BLaER1 (cell line): Measurements from ENCODE around the gene FKBP1B.

Experiments
- H3K27ac ChIP-seq: shearing (Covaris generic); formaldehyde crosslinking; 2 replicates; pipeline ENCODE4 v1.8.1; 2022
- H3K27me3 ChIP-seq: shearing (Covaris generic); formaldehyde crosslinking; 2 replicates; pipeline ENCODE4 v1.8.1; 2022
- H3K36me3 ChIP-seq: shearing (Covaris generic); formaldehyde crosslinking; 2 replicates; pipeline ENCODE4 v1.8.1; 2022
- H3K4me1 ChIP-seq: shearing (Covaris generic); formaldehyde crosslinking; 2 replicates; pipeline ENCODE4 v1.8.1; 2022
- H3K4me2 ChIP-seq: shearing (Covaris generic); formaldehyde crosslinking; 2 replicates; pipeline ENCODE4 v1.8.1; 2022
- H3K4me3 ChIP-seq: shearing (Covaris generic); formaldehyde crosslinking; 2 replicates; pipeline ENCODE4 v1.8.1; 2022
- H3K9ac ChIP-seq: shearing (Covaris generic); formaldehyde crosslinking; 2 replicates; pipeline ENCODE4 v1.8.1; 2022
- H3K9me3 ChIP-seq: shearing (Covaris generic); formaldehyde crosslinking; 2 replicates; pipeline ENCODE4 v1.8.1; 2022
- H4K20me1 ChIP-seq: shearing (Covaris generic); formaldehyde crosslinking; 2 replicates; pipeline ENCODE4 v1.8.1; 2022
- Cebpa-rat ChIP-seq: shearing (Covaris generic); IDR thresholded peaks from 2 replicates; pipeline ENCODE4 v1.8.1; 2022

FKBP1B gene

GRCh38 chr2:24058564-24059271 is 9.2 kb downstream of the FKBP1B start:
- Histone ChIP-seq H3K36me3 (no peaks in the 10 kb centered on the region), H3K4me2 (no peak overlapping the region), H4K20me1 (no peaks in the 10 kb centered on the region), H3K27me3 (no peaks in the 10 kb centered on the region), H3K4me1 (no peaks in the 10 kb centered on the region), H3K9me3 (peaks cover 5% of the 10 kb centered on the region; the same call in 1 of the 2 replicates), H3K27ac (no peak overlapping the region), H3K4me3 (no peak overlapping the region), H3K9ac (no peak overlapping the region)
- no peak for TF ChIP-seq Cebpa-rat

DNA sequence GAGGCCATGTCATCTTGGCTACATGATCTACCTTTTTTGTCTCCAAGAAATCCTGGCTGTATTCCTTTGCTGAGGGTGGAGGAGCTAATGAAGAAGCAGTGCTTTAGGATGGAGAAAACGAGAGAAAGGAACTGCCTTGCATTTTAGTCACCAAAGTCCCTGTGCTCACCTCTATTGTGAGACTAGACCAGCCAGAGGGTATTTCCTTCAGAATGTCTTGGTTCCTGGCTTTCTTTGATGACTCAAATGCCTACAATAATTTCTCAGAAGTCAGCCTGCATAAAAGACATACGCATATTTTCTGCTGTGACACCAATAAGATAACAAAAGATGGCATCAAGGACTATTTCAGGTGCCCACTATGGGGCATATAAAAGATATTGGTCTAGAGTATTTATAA is 15.8 kb downstream of the FKBP1B start:
- Histone ChIP-seq H3K4me3 (no peak overlapping the region), H3K9ac (no peak overlapping the region), H3K4me1 (0 out of 2 replicates have a peak, but pooled peaks cover 5% of the 10 kb centered on the region)

GRCh38 chr2:24072259-24072658 is 22.7 kb downstream of the FKBP1B start:
- Histone ChIP-seq H3K36me3 (peaks cover 68% of the 10 kb centered on the region), H3K4me1 (peaks cover 19% of the 10 kb centered on the region), H3K27me3 (no peaks in the 10 kb centered on the region), H3K4me2 (no peak overlapping the region), H3K9me3 (no peaks in the 10 kb centered on the region), H3K9ac (no peak overlapping the region), H3K4me3 (no peak overlapping the region), H4K20me1 (peaks cover 62% of the 10 kb centered on the region), H3K27ac (no peak overlapping the region)
- no peak for TF ChIP-seq Cebpa-rat

More for the DNA sequence above, 15.8 kb downstream of the FKBP1B start:
- Histone ChIP-seq H3K27me3 (no peaks in the 10 kb centered on the region), H3K4me2 (no peak overlapping the region), H3K27ac (no peak overlapping the region), H4K20me1 (peaks cover 18% of the 10 kb centered on the region), H3K36me3 (peaks cover 52% of the 10 kb centered on the region), H3K9me3 (no peaks in the 10 kb centered on the region)
- no peak for TF ChIP-seq Cebpa-rat

GRCh38 chr2:24073816-24074215 is 24.3 kb downstream of the FKBP1B start:
- Histone ChIP-seq H3K27ac (no peak overlapping the region), H3K4me1 (peaks cover 35% of the 10 kb centered on the region), H3K4me3 (no peak overlapping the region), H3K9me3 (no peaks in the 10 kb centered on the region), H3K4me2 (no peak overlapping the region), H3K27me3 (no peaks in the 10 kb centered on the region), H4K20me1 (peaks cover 57% of the 10 kb centered on the region), H3K9ac (no peak overlapping the region), H3K36me3 (peaks cover 52% of the 10 kb centered on the region)
- TF ChIP-seq Cebpa-rat, result no peak

DNA sequence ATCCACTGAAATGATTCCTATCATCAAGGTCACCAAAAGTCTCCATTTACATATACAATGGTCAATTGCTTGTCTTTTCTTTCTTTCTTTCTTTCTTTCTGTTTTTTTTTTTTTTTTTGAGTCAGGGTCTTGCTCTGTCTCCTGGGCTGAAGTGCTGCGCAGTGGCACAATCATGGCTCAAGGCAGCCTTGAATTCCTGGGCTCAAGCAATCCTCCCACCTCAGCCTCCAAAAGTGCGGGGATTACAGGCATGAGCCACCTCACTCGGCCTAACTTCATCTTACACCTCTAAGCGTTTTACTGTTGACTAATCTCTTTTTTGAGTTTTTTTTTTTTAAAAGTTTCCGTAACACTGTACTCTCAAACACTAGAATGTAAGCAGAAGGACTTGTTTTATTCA is 25.7 kb downstream of the FKBP1B start:
- Histone ChIP-seq H4K20me1 (peaks cover 44% of the 10 kb centered on the region), H3K27me3 (no peaks in the 10 kb centered on the region), H3K9me3 (no peaks in the 10 kb centered on the region), H3K4me2 (peak overlapping the region; percentile 73), H3K4me1 (peaks cover 30% of the 10 kb centered on the region), H3K4me3 (peak overlapping the region; percentile 84), H3K9ac (peak overlapping the region; percentile 88), H3K27ac (no peak overlapping the region), H3K36me3 (peaks cover 47% of the 10 kb centered on the region)
- no peak for TF ChIP-seq Cebpa-rat

- H3K27me3 ChIP-seq, result no peaks in the 10 kb centered on the region
- peaks cover 36% of the 10 kb centered on the region for H4K20me1 ChIP-seq
- peaks cover 46% of the 10 kb centered on the region for H3K36me3 ChIP-seq
Measured at GRCh38 chr2:24075915-24076848, 26.6 kb downstream of the FKBP1B start, which contains the start of gene SF3B6. SF3B6 (minus strand) TSS chr2:24076326; CDS start chr2:24076229, 97 bp downstream.

DNA sequence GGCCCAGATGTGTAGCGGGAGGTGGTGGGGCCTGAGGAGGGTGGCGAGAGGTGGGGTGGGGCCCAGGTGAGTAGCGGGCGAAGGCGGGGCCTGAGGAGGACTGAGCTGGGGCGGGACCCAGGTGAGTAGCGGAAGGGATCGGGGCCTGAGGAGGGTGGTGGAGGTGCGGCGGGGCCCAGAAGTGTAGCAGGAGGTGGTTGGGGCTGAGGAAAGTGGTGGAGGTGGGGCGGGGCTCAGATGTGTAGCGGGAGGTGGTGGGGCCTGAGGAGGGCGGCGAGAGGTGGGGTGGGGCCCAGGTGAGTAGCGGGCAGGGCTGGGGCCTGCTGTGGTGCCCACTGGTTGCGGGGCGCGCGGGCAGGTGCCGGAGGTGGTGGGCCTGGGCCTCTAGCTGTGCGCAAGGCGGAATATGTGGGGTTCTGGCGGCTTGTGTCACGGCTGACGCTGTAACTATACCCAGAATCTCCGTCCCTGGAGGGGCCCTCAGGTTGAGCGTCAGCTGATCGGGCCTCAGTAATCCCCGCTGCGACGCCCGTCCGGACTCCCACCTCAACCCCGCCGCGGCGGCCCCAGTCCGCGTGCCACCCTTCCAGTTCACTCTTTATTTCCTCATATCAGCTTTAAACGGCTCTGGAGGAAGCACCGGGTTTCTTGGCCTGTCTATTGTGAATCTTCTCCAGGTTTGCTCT is 27.5 kb downstream of the FKBP1B start:
- peaks cover 29% of the 10 kb centered on the region for H4K20me1 ChIP-seq
- peak overlapping the region; percentile 88 for H3K9ac ChIP-seq
- no peak for TF ChIP-seq Cebpa-rat
- H3K27ac ChIP-seq, result peak overlapping the region; percentile 74
- peak overlapping the region; percentile 93 for H3K4me2 ChIP-seq
- H3K36me3 ChIP-seq, result peaks cover 46% of the 10 kb centered on the region
- H3K4me3 ChIP-seq, result peak overlapping the region; percentile 84
- no peaks in the 10 kb centered on the region for H3K9me3 ChIP-seq
- H3K4me1 ChIP-seq, result peaks cover 30% of the 10 kb centered on the region
- H3K27me3 ChIP-seq, result no peaks in the 10 kb centered on the region

More at GRCh38 chr2:24075915-24076848, 26.6 kb downstream of the FKBP1B start, which contains the start of gene SF3B6:
- no peak for TF ChIP-seq Cebpa-rat
- Histone ChIP-seq H3K9ac (peak within 1 kb of the TSS; percentile 88), H3K4me3 (peak within 1 kb of the TSS; percentile 84), H3K9me3 (no peaks in the 10 kb centered on the region), H3K27ac (peak within 1 kb of the TSS; percentile 84), H3K4me2 (peak within 1 kb of the TSS; percentile 93), H3K4me1 (peaks cover 30% of the 10 kb centered on the region)

GRCh38 chr2:24077535-24077877 is 28.0 kb downstream of the FKBP1B start:
- H3K9ac ChIP-seq, result peak overlapping the region; percentile 88
- peak overlapping the region; percentile 74 for H3K27ac ChIP-seq
- TF ChIP-seq Cebpa-rat, result no peak

GRCh38 chr2:24077879-24078278 is 28.3 kb downstream of the FKBP1B start:
- H3K9ac ChIP-seq, result peak overlapping the region; percentile 88
- H3K4me2 ChIP-seq, result peak overlapping the region; percentile 93
- peak overlapping the region; percentile 84 for H3K4me3 ChIP-seq
- peaks cover 21% of the 10 kb centered on the region for H4K20me1 ChIP-seq
- H3K27me3 ChIP-seq, result no peaks in the 10 kb centered on the region
- H3K4me1 ChIP-seq, result peaks cover 30% of the 10 kb centered on the region
- peak overlapping the region; percentile 74; the same call in 1 of the 2 replicates for H3K27ac ChIP-seq
- no peaks in the 10 kb centered on the region for H3K9me3 ChIP-seq
- no peak for TF ChIP-seq Cebpa-rat
- peaks cover 46% of the 10 kb centered on the region for H3K36me3 ChIP-seq

More at GRCh38 chr2:24077535-24077877, 28.0 kb downstream of the FKBP1B start:
- peaks cover 25% of the 10 kb centered on the region for H4K20me1 ChIP-seq
- peak overlapping the region; percentile 93 for H3K4me2 ChIP-seq
- peaks cover 30% of the 10 kb centered on the region for H3K4me1 ChIP-seq
- peaks cover 46% of the 10 kb centered on the region for H3K36me3 ChIP-seq
- no peaks in the 10 kb centered on the region for H3K27me3 ChIP-seq
- H3K9me3 ChIP-seq, result no peaks in the 10 kb centered on the region
- peak overlapping the region; percentile 84 for H3K4me3 ChIP-seq
